Subcutaneous adipose tissue (tissue), 4 donors: Measurements from ENCODE around the gene NAPSA. TPM values are rescaled to one million over a fixed set of nuclear protein-coding genes. Genes with fewer than 3 reads are reported as not detected.

Experiments
- total RNA-seq, 4 donors: library from RNA; depleted of rRNA; stranded (reverse); fragments of >200 nt; gene quantifications; one replicate each; pipeline ENCODE4 v1.1.0, GENCODE V29; 2016
- TF ChIP-seq, protein P1 (sequence below): fragments of 450-650 bp; IDR thresholded peaks from one replicate; pipeline ENCODE4 v1.5.1; 2016; ENCODE audit warnings: low read depth, mild to moderate bottlenecking, control low read depth, antibody characterized with exemption, moderate library complexity

The NAPSA gene
- total RNA-seq, 4 donors from 2014 or later: 0.66 to 1.3 (median 0.85) TPM; not detected in 1

DNA sequence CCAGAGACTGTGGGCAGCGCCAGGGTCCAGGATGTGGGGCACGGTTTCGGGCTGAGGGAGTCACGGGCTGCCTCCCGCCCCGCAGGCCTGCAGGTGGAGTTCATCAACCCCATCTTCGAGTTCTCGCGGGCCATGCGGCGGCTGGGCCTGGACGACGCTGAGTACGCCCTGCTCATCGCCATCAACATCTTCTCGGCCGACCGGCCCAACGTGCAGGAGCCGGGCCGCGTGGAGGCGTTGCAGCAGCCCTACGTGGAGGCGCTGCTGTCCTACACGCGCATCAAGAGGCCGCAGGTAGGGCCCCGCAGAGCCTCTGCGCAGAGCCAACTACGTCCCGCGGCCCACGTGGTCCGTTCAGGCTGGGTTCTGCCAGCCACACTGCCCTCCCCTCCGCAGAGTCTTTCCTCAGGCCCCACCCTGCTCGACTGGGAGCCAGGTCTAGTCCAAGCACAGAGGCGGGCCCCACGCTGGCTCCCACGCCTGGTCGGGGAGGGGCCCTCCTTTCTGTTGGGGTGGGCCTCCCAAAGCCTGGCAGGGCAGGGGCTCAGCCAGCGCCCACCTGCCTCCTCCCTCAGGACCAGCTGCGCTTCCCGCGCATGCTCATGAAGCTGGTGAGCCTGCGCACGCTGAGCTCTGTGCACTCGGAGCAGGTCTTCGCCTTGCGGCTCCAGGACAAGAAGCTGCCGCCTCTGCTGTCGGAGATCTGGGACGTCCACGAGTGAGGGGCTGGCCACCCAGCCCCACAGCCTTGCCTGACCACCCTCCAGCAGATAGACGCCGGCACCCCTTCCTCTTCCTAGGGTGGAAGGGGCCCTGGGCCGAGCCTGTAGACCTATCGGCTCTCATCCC, 16.7 kb upstream of the NAPSA start:
- TF ChIP-seq, protein P1, sequence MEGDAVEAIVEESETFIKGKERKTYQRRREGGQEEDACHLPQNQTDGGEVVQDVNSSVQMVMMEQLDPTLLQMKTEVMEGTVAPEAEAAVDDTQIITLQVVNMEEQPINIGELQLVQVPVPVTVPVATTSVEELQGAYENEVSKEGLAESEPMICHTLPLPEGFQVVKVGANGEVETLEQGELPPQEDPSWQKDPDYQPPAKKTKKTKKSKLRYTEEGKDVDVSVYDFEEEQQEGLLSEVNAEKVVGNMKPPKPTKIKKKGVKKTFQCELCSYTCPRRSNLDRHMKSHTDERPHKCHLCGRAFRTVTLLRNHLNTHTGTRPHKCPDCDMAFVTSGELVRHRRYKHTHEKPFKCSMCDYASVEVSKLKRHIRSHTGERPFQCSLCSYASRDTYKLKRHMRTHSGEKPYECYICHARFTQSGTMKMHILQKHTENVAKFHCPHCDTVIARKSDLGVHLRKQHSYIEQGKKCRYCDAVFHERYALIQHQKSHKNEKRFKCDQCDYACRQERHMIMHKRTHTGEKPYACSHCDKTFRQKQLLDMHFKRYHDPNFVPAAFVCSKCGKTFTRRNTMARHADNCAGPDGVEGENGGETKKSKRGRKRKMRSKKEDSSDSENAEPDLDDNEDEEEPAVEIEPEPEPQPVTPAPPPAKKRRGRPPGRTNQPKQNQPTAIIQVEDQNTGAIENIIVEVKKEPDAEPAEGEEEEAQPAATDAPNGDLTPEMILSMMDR: no peak

DNA sequence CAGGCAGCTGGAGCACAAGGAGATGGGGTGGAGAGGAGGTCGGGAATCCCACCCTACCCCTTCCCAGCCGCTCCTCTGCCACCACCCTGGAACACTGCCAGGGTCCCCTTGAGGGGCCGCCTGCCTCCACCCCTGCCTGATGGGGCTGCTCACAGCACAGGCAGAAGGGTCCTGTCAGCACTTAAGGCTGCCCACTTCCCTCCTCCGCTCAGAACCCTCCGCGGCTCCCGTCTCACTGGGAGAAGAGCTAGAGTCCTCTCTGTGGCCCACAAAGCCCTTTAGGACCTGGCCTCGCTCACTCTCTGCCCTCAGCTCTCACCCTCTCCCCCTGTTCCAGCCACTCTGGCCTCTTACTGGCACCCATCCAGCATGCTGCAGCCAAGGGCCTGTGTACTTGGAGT, 15.3 kb upstream of the NAPSA start:
- TF ChIP-seq, protein P1: no peak

DNA sequence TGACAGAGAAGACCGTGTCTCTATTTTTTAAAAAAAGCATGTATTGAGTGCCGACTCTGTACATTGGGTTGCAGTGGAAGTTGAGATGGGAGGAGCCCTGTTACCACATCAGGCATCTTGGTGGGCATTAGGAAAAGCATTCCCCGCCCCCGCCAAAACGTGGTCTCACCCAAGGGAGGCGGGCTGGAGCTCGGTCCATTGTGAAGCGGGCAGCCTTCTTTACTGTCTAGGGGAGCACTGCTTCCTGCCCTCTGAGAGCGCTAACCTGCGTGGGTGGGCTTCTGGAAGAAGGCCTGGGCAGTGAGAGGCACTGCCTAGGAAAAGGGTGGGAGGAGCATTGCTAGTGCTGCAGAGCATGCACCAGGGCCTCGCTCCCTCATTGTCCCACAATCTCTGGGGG, 14.7 kb upstream of the NAPSA start:
- TF ChIP-seq, protein P1: no peak

DNA sequence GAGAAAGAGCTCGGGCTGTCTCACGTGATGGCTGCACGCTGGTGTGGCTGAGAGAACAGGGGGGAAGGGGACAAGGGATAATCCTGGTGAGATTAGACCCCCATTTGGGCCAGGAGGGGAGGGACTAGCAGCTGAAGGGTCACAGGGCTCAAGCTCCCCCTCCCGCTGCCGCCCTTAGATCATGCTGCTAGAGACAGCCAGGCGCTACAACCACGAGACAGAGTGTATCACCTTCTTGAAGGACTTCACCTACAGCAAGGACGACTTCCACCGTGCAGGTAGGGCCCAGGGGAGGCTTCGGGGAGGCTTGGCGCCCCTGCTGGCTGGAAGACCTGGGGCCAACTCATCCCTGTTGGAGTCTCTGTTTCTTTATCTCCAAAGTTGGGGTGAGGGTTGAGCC, 14.2 kb upstream of the NAPSA start:
- TF ChIP-seq, protein P1: no peak

DNA sequence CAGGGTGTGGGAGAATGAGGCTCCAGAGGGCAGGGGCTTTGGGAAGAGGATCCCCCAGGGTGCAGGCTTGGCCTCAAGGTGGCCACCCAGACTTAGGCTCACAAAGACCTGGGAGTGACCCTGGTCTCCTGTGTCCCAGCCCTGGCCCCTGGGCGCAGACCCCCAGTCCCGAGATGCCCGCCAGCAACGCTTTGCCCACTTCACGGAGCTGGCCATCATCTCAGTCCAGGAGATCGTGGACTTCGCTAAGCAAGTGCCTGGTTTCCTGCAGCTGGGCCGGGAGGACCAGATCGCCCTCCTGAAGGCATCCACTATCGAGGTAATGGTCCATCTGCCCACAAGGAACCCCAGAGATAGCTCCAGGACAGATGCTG, 13.4 kb upstream of the NAPSA start:
- TF ChIP-seq, protein P1: no peak

DNA sequence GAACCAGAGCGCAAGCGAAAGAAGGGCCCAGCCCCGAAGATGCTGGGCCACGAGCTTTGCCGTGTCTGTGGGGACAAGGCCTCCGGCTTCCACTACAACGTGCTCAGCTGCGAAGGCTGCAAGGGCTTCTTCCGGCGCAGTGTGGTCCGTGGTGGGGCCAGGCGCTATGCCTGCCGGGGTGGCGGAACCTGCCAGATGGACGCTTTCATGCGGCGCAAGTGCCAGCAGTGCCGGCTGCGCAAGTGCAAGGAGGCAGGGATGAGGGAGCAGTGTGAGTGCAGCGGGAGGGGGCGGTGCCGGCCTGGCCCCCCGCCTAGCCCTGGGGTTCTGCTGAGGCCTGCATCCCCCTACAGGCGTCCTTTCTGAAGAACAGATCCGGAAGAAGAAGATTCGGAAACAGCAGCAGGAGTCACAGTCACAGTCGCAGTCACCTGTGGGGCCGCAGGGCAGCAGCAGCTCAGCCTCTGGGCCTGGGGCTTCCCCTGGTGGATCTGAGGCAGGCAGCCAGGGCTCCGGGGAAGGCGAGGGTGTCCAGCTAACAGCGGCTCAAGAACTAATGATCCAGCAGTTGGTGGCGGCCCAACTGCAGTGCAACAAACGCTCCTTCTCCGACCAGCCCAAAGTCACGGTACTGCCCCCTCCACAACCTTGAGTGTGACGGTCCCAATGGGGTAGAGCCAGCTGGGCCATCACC, 12.9 kb upstream of the NAPSA start:
- TF ChIP-seq, protein P1: no peak

DNA sequence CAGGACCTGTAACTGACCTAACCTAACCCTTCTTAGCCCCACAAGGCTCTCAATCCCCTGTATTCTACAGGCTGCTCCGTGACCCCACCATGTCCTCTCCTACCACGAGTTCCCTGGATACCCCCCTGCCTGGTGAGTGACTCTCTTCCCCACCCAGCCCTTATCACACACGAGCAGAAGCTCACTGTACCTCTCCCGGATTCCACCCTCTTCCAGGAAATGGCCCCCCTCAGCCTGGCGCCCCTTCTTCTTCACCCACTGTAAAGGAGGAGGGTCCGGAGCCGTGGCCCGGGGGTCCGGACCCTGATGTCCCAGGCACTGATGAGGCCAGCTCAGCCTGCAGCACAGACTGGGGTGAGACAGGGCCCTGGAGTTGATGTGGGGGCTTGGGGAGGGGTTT, 12.1 kb upstream of the NAPSA start:
- TF ChIP-seq, protein P1: no peak
